Upper lobe of right lung (tissue), 1 donor: ENCODE measurements around the gene SPOCD1. TPM values are rescaled to one million over a fixed set of nuclear protein-coding genes. Genes with fewer than 3 reads are reported as not detected.

Source experiments
- ATAC-seq: fragments of 200-7000 bp; cut with Tn5 transposase; one replicate; pipeline ENCODE4 v1.9.1; 2020; ENCODE audit warnings: mild to moderate bottlenecking, moderate library complexity
- DNase-seq: peaks from one replicate; pipeline ENCODE4 v3.0.0-alpha.2; 2020
- H3K27ac ChIP-seq: fragments of 200-600 bp; one replicate; pipeline ENCODE4 v1.8.0; 2022
- H3K27me3 ChIP-seq: fragments of 200-600 bp; one replicate; pipeline ENCODE4 v1.8.0; 2022; ENCODE audit warnings: mild to moderate bottlenecking
- H3K36me3 ChIP-seq: fragments of 200-600 bp; one replicate; pipeline ENCODE4 v1.8.0; 2022
- H3K4me1 ChIP-seq: fragments of 200-600 bp; one replicate; pipeline ENCODE4 v1.8.0; 2022
- H3K4me3 ChIP-seq: fragments of 200-600 bp; one replicate; pipeline ENCODE4 v1.8.0; 2022; ENCODE audit warnings: mild to moderate bottlenecking
- H3K9me3 ChIP-seq: fragments of 200-600 bp; one replicate; pipeline ENCODE4 v1.8.0; 2022
- CTCF ChIP-seq: fragments of 200-600 bp; IDR thresholded peaks from one replicate; pipeline ENCODE4 v1.8.0; 2022; ENCODE audit warnings: antibody characterized with exemption
- intact Hi-C: fragments of 100-400 bp; cut with DNase I; formaldehyde crosslinking; loops from one replicate; pipeline ENCODE4 v1.11.0; 2022
- total RNA-seq: library from RNA; stranded (reverse); fragmentation: NEBNext Ultra II Directional; extraction: Animal tissue kit (Norgen Biotek cat#: 25700); gene quantifications from one replicate; pipeline ENCODE4 v1.2.1, GENCODE V29; 2021
- donor health status: DM: no; HTN: yes; CAD: no; lungs with severe emphysema.

Gene SPOCD1
- total RNA-seq, 1 donor from 2014 or later: 31.4 TPM

- no peaks in the 10 kb centered on the region for H3K9me3 ChIP-seq
- H3K36me3 ChIP-seq: no peaks in the 10 kb centered on the region
- no peak for TF ChIP-seq CTCF
- ATAC-seq (no peak), DNase-seq (no peak)
- no peak overlapping the region for H3K4me3 ChIP-seq
- H3K27ac ChIP-seq: no peak overlapping the region
- H3K27me3 ChIP-seq: peaks cover 18% of the 10 kb centered on the region
- intact Hi-C loops: no loop called here
- H3K4me1 ChIP-seq: peaks cover 16% of the 10 kb centered on the region
Measured at GRCh38 chr1:31759298-31760023, 56.4 kb downstream of the SPOCD1 start.

DNA sequence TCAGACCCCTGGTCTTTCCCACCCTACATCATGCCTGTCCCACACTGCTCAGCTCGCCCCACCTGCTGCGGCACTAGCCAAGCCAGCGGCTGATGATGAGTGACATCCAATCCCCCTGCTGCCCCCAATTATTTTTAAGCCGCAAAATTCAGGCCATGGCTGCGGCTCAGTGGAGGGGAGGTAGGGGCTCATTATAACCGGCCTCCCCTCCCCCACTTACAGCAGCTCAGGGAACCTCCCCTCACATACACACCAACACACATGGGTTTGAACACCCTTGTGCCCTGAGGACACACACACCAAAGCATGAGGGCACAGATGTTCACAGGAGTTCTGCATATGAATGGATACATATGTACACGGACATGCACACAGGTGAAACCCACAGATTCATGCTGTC lies 57.0 kb downstream of the SPOCD1 start:
- H3K4me1 ChIP-seq: peaks cover 14% of the 10 kb centered on the region
- no peak overlapping the region for H3K4me3 ChIP-seq
- H3K27ac ChIP-seq: no peak overlapping the region
- peaks cover 16% of the 10 kb centered on the region for H3K27me3 ChIP-seq
- H3K9me3 ChIP-seq: no peaks in the 10 kb centered on the region
- DNase-seq: no peak
- no peak for ATAC-seq
- intact Hi-C loops: no loop called here
- TF ChIP-seq CTCF: no peak
- H3K36me3 ChIP-seq: no peaks in the 10 kb centered on the region

GRCh38 chr1:31757989-31758388 lies 57.8 kb downstream of the SPOCD1 start:
- no peak overlapping the region for H3K27ac ChIP-seq
- H3K27me3 ChIP-seq: peaks cover 13% of the 10 kb centered on the region
- DNase-seq (no peak), ATAC-seq (no peak)
- no peaks in the 10 kb centered on the region for H3K36me3 ChIP-seq
- H3K9me3 ChIP-seq: no peaks in the 10 kb centered on the region
- no peak for TF ChIP-seq CTCF
- no peak overlapping the region for H3K4me3 ChIP-seq
- H3K4me1 ChIP-seq: peaks cover 11% of the 10 kb centered on the region
- intact Hi-C loops: no loop called here

GRCh38 chr1:31757204-31757679 lies 58.6 kb downstream of the SPOCD1 start:
- no peak for DNase-seq
- H3K9me3 ChIP-seq: no peaks in the 10 kb centered on the region
- no peaks in the 10 kb centered on the region for H3K36me3 ChIP-seq
- intact Hi-C loops: no loop called here
- peaks cover 6% of the 10 kb centered on the region for H3K4me1 ChIP-seq
- no peak for ATAC-seq
- peaks cover 7% of the 10 kb centered on the region for H3K27me3 ChIP-seq
- H3K27ac ChIP-seq: no peak overlapping the region
- no peak for TF ChIP-seq CTCF
- H3K4me3 ChIP-seq: no peak overlapping the region

DNA sequence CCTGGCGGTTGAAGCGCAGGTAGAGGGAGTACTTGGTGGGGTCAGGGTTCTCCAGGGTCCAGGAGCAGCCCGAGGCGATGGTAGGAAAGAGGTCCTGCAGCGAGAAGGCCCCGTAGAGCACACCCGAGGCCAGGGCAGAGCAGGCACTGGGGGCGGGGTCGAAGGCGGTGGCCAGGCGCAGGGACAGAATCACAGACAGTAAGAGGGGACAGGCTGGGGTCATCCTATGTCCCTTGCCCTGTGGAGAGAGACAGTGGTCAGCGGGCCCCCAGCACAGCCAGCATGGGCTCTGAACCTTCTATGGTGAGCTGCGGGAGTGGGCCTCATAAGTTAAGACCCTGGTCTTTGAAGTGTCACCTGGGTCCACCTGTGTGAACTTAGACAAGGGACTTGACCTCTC lies 59.2 kb downstream of the SPOCD1 start:
- no peak for DNase-seq
- ATAC-seq: no peak
- H3K4me1 ChIP-seq: peaks cover 6% of the 10 kb centered on the region
- no peak for TF ChIP-seq CTCF
- no peak overlapping the region for H3K4me3 ChIP-seq
- H3K9me3 ChIP-seq: no peaks in the 10 kb centered on the region
- H3K36me3 ChIP-seq: no peaks in the 10 kb centered on the region
- peaks cover 6% of the 10 kb centered on the region for H3K27me3 ChIP-seq
- intact Hi-C loops: no loop called here
- H3K27ac ChIP-seq: no peak overlapping the region
